Effector CD8-positive, alpha-beta T cell (primary cell): Measurements from ENCODE around the gene TP53TG3.
"Not testable (repeated sequence)": the region's sequence is repeated elsewhere in the genome, so short reads cannot be mapped to it uniquely, and the experiment has no call there.

Experiments used
- DNase-seq: peaks from one replicate; lab custom pipeline; 2025; lab: John Stamatoyannopoulos, UW
- total RNA-seq, 4 experiments: gene quantifications; one replicate each; lab custom pipeline; 2026; lab: John Stamatoyannopoulos, UW

Gene TP53TG3, protein sequence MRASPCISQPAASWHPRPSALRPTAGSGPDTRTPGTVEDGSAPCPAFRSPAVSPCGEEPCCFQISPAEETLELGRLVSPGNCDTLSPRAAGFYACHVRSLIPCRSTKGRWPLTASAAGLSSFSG
- total RNA-seq = 0 reads per million in 4 experiments

GRCh38 chr16:32676065-32676464, at the start of gene TP53TG3:
TP53TG3 (minus strand) TSS chr16:32676165; CDS start chr16:32676097, 68 bp downstream.
- not testable (repeated sequence) for DNase-seq

GRCh38 chr16:32650876-32651275, 25.1 kb downstream of the TP53TG3 start:
- not testable (repeated sequence) for DNase-seq

DNA sequence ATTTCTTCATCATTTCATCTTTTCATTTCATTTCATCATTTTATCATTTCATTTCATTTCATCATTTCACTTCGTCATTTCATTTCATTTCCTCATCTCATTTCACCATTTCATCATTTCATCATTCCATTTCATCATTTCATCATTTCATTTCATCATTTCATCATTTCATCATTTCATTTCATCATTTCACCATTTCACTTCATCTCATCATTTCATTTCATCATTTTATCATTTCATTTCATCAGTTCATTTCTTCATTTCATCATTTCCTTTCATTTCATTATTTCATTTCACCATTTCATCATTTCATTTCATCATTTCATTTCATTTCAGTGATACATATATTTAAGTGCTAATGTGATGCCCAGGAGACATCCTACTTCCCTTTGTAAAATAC, 28.4 kb downstream of the TP53TG3 start:
- not testable (repeated sequence) for DNase-seq

DNA sequence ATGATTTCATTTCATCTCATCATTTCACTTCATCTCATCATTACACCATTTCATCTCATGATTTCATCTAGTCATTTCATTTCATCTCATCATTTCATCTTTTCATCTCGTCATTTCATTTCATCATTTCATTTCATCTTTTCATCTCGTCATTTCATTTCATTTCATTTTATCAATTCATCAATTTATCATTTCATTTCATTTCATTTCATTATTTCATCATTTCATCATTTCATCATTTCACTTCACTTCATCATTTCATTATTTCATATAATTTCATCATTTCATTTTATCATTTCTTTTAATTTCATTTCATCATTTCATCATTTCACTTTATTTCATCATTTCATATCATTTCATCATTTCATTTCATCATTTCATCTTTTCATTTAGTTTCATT, 29.2 kb downstream of the TP53TG3 start:
- not testable (repeated sequence) for DNase-seq

DNA sequence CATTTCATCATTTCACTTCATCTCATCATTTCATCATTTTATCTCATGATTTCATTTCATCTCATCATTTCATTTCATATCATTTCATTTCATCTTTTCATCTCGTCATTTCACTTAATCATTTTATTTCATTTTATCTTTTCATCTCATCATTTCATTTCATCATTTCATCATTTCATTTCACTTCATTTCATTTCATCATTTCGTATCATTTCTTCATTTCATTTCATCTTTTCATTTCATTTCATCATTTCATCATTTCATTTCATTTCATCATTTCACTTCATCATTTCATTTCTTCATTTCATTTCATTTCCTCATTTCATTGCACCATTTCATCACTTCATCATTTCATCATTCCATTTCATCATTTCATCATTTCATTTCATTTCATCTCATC, 29.8 kb downstream of the TP53TG3 start:
- DNase-seq = not testable (repeated sequence)

- DNase-seq = not testable (repeated sequence)
Measured at GRCh38 chr16:32645278-32645908, 30.6 kb downstream of the TP53TG3 start.

- DNase-seq = not testable (repeated sequence)
Measured at GRCh38 chr16:32644715-32645114, 31.2 kb downstream of the TP53TG3 start.

GRCh38 chr16:32637614-32638013, 38.4 kb downstream of the TP53TG3 start:
- not testable (repeated sequence) for DNase-seq

- not testable (repeated sequence) for DNase-seq
Measured at GRCh38 chr16:32632096-32632495, 43.9 kb downstream of the TP53TG3 start.
